PC-3 (cell line): ENCODE measurements around the gene RAB6A. TPM values are rescaled to one million over a fixed set of nuclear protein-coding genes. Genes with fewer than 3 reads are reported as not detected.

Experiments
- ATAC-seq: fragments of 200-7000 bp; cut with Tn5 transposase; 2 replicates; pipeline ENCODE4 v1.9.1; 2020; ENCODE audit warnings: mild to moderate bottlenecking, moderate library complexity
- BruUV-seq: library from RNA; stranded (reverse); fragments of 400-500 nt; replicated peaks from 2 replicates; lab custom pipeline; 2021; lab: Mats Ljungman, UMichigan
- CTCF ChIA-PET: fragments of 300-600 bp; sonication (Branson Sonifier 250); formaldehyde crosslinking; loops from one replicate; lab custom pipeline; 2022; ENCODE audit warnings: antibody characterized with exemption; lab: Charles Lee
- POLR2A ChIA-PET: fragments of 300-600 bp; sonication (Branson Sonifier 250); formaldehyde crosslinking; loops from one replicate; lab custom pipeline; 2022; ENCODE audit warnings: antibody characterized with exemption; ENCODE audit not compliant: unreplicated experiment; lab: Charles Lee
- DNase-seq: peaks from one replicate; pipeline ENCODE4 v3.0.0-alpha.2; 2015
- H2AFZ ChIP-seq: fragments of 300-600 bp; sonication (generic); 2 replicates; pipeline ENCODE4 v1.6.0; 2016; ENCODE audit warnings: antibody characterized with exemption, low read length
- H3F3A ChIP-seq: fragments of 300-600 bp; sonication (generic); one replicate; pipeline ENCODE4 v1.6.0; 2017; ENCODE audit warnings: antibody characterized with exemption, low read length, control low read depth, mild to moderate bottlenecking; ENCODE audit not compliant: unreplicated experiment
- H3K27ac ChIP-seq: fragments of 300-600 bp; sonication (generic); 2 replicates; pipeline ENCODE4 v1.5.1; 2016; ENCODE audit warnings: mild to moderate bottlenecking, low read length
- H3K27me3 ChIP-seq: fragments of 300-600 bp; sonication (generic); 2 replicates; pipeline ENCODE4 v1.6.1; 2016; ENCODE audit warnings: low read length, mixed read lengths
- H3K36me3 ChIP-seq: fragments of 300-600 bp; sonication (generic); 2 replicates; pipeline ENCODE4 v1.6.1; 2016; ENCODE audit warnings: low read depth, mixed run types, low read length, mixed read lengths
- H3K4me1 ChIP-seq: fragments of 300-600 bp; sonication (generic); 2 replicates; pipeline ENCODE4 v1.5.1; 2016; ENCODE audit warnings: low read length; ENCODE audit not compliant: insufficient read depth
- H3K4me2 ChIP-seq: fragments of 300-600 bp; sonication (generic); 2 replicates; pipeline ENCODE4 v1.6.0; 2016; ENCODE audit warnings: low read length
- H3K4me3 ChIP-seq: fragments of 300-600 bp; sonication (generic); 2 replicates; pipeline ENCODE4 v1.5.1; 2016; ENCODE audit warnings: mild to moderate bottlenecking, low read length, mixed read lengths
- H3K79me2 ChIP-seq: fragments of 300-600 bp; sonication (generic); 2 replicates; pipeline ENCODE4 v1.6.1; 2017; ENCODE audit warnings: low read length, mixed read lengths
- H3K9ac ChIP-seq: fragments of 300-600 bp; sonication (generic); 2 replicates; pipeline ENCODE4 v1.6.0; 2016; ENCODE audit warnings: mild to moderate bottlenecking, low read length
- H3K9me2 ChIP-seq: fragments of 300-600 bp; sonication (generic); replicated peaks from 2 replicates; pipeline ENCODE4 v1.6.1; 2016; ENCODE audit warnings: mixed run types, low read length, mixed read lengths
- H3K9me3 ChIP-seq: fragments of 300-600 bp; sonication (generic); 2 replicates; pipeline ENCODE4 v1.6.1; 2016; ENCODE audit warnings: low read length, mixed read lengths
- H4K20me1 ChIP-seq: fragments of 300-600 bp; sonication (generic); 2 replicates; pipeline ENCODE4 v1.6.1; 2016; ENCODE audit warnings: low read length, mixed read lengths
- CTCF ChIP-seq: fragments of 300-600 bp; sonication (generic); conservative IDR thresholded peaks from 2 replicates; pipeline ENCODE4 v1.5.1; 2017; ENCODE audit warnings: antibody characterized with exemption, low read depth, mild to moderate bottlenecking, low read length
- EZH2 ChIP-seq: fragments of 300-600 bp; sonication (generic); IDR thresholded peaks from one replicate; pipeline ENCODE4 v1.6.1; 2017; ENCODE audit warnings: antibody characterized with exemption, mild to moderate bottlenecking, low read length; ENCODE audit not compliant: unreplicated experiment
- EZH2phosphoT487 ChIP-seq: fragments of 300-600 bp; sonication (generic); IDR thresholded peaks from 2 replicates; pipeline ENCODE4 v1.6.1; 2018; ENCODE audit warnings: mild to moderate bottlenecking, antibody characterized with exemption, low read length, borderline replicate concordance
- intact Hi-C: fragments of 100-400 bp; cut with micrococcal nuclease; formaldehyde crosslinking; loops from 2 replicates; pipeline ENCODE4 v1.9.0; 2023
- total RNA-seq: library from RNA; depleted of rRNA; stranded (reverse); fragments of >200 nt; gene quantifications from 2 replicates; pipeline ENCODE4 v1.2.3, GENCODE V29; 2014

The RAB6A gene
- total RNA-seq, 1 experiment from 2014 or later = 97.9 TPM

GRCh38 chr11:73670808-73671207 lies 90.1 kb downstream of the RAB6A start:
- Histone ChIP-seq H2AFZ (no peak overlapping the region), H3K9me2 (no peaks in the 10 kb centered on the region), H3K79me2 (no peaks in the 10 kb centered on the region), H3K27ac (no peak overlapping the region), H3K4me3 (no peak overlapping the region), H4K20me1 (no peaks in the 10 kb centered on the region), H3K4me2 (no peak overlapping the region), H3K36me3 (no peaks in the 10 kb centered on the region), H3F3A (no peaks in the 10 kb centered on the region), H3K9ac (no peak overlapping the region), H3K27me3 (no peaks in the 10 kb centered on the region), H3K4me1 (no peaks in the 10 kb centered on the region), H3K9me3 (no peaks in the 10 kb centered on the region)
- no TSS peak for BruUV-seq
- TF ChIP-seq CTCF (no peak), EZH2phosphoT487 (no peak), EZH2 (no peak)
- ChIA-PET CTCF (interaction anchor here (0.6 kb wide), 1 partner anchor 912 kb away, joined by 3 read pairs; no protein-coding TSS in a partner anchor), POLR2A (no interaction called here)
- intact Hi-C loops = no loop called here
- ATAC-seq (no peak), DNase-seq (no peak)

- TF ChIP-seq CTCF (no peak), EZH2 (no peak), EZH2phosphoT487 (no peak)
- Histone ChIP-seq H3K4me3 (no peak overlapping the region), H3F3A (no peaks in the 10 kb centered on the region), H3K27me3 (no peaks in the 10 kb centered on the region), H3K36me3 (no peaks in the 10 kb centered on the region), H4K20me1 (no peaks in the 10 kb centered on the region), H3K4me2 (no peak overlapping the region), H3K9ac (no peak overlapping the region), H3K9me3 (no peaks in the 10 kb centered on the region), H3K79me2 (no peaks in the 10 kb centered on the region), H3K4me1 (no peaks in the 10 kb centered on the region), H3K27ac (no peak overlapping the region), H2AFZ (no peak overlapping the region), H3K9me2 (no peaks in the 10 kb centered on the region)
- ATAC-seq (no peak), DNase-seq (no peak)
- intact Hi-C loops = no loop called here
- BruUV-seq = no TSS peak
- CTCF ChIA-PET = no interaction called here
- POLR2A ChIA-PET = no interaction called here
Measured at GRCh38 chr11:73667891-73668290, 93.0 kb downstream of the RAB6A start.

- Histone ChIP-seq H3K4me3 (no peak overlapping the region), H3K36me3 (no peaks in the 10 kb centered on the region), H3K9ac (no peak overlapping the region), H4K20me1 (no peaks in the 10 kb centered on the region), H3K4me1 (peaks cover 9% of the 10 kb centered on the region), H3K9me2 (no peaks in the 10 kb centered on the region), H3F3A (no peaks in the 10 kb centered on the region), H3K79me2 (no peaks in the 10 kb centered on the region), H3K27me3 (no peaks in the 10 kb centered on the region), H3K27ac (no peak overlapping the region), H2AFZ (no peak overlapping the region), H3K4me2 (no peak overlapping the region), H3K9me3 (no peaks in the 10 kb centered on the region)
- ChIA-PET CTCF (no interaction called here), POLR2A (no interaction called here)
- no TSS peak for BruUV-seq
- DNase-seq (no peak), ATAC-seq (no peak)
- intact Hi-C loops = no loop called here
- TF ChIP-seq EZH2phosphoT487 (no peak), CTCF (no peak), EZH2 (no peak)
Measured at GRCh38 chr11:73664877-73665276, 96.0 kb downstream of the RAB6A start.
